Upper lobe of left lung (tissue), 4 donors: ENCODE measurements around the gene TCTN3.

Source experiments
- CTCF ChIP-seq, 6 experiments: fragments of 450-650 bp in 4 of 6; fragments of 200-600 bp in 2 of 6; sonication (generic) in 2 of 6; IDR thresholded peaks; one replicate each; pipeline ENCODE4 v1.5.1; 2016 to 2019; ENCODE audit warnings: antibody characterized with exemption in 6 of 6
- EP300 ChIP-seq, 4 donors: sonication (generic); formaldehyde crosslinking; IDR thresholded peaks; one replicate each; pipeline ENCODE4 v1.5.1; 2017; ENCODE audit warnings: antibody characterized with exemption in 4 of 4, control low read depth in 2 of 4
- POLR2A ChIP-seq, 4 donors: fragments of 450-650 bp; IDR thresholded peaks; one replicate each; pipeline ENCODE4 v1.5.1; 2016 to 2017; ENCODE audit warnings: antibody characterized with exemption in 4 of 4, mild to moderate bottlenecking in 2 of 4
- POLR2AphosphoS5 ChIP-seq, 2 donors: sonication (generic); formaldehyde crosslinking; IDR thresholded peaks; one replicate each; pipeline ENCODE4 v1.5.1; 2017; ENCODE audit warnings: antibody characterized with exemption in 2 of 2

- TF ChIP-seq EP300 (IDR thresholded peaks at IDR 0.05) (no peak), POLR2A (IDR thresholded peaks at IDR 0.05) (no peak), CTCF (IDR thresholded peaks at IDR 0.05) (no peak), POLR2AphosphoS5 (IDR thresholded peaks at IDR 0.05) (no peak)
These were observed 67.2 kb downstream of the TCTN3 start for GRCh38 chr10:95626500-95626899.
